ENCODE data around the gene C12orf57. TPM values are rescaled to one million over a fixed set of nuclear protein-coding genes. Genes with fewer than 3 reads are reported as not detected.

C12orf57 gene
- total RNA-seq, 2 experiments from 2014 or later, result 305 to 311 TPM

GRCh38 chr12:6968426-6968825, 24.6 kb downstream of the C12orf57 start:
- Mint-ChIP-seq H3K4me3 (peak overlapping the region; percentile 100), H3K36me3 (ENCODE audit: low read depth) (peaks cover 65% of the 10 kb centered on the region), H3K9me3 (no peaks in the 10 kb centered on the region), H3K27me3 (no peaks in the 10 kb centered on the region), H3K4me1 (ENCODE audit: low read depth) (peaks cover 53% of the 10 kb centered on the region), H3K27ac (peak overlapping the region; percentile 90)
- peaks cover 45% of the 10 kb centered on the region for H3K36me3 ChIP-seq (ENCODE audit: insufficient read depth, low read length)
- ATAC-seq (ENCODE audit: poor library complexity), result no peak
- H3K27me3 ChIP-seq (ENCODE audit: control insufficient read depth in 1 of 2, insufficient read depth in 2 of 2, low read length in 2 of 2), result no peaks in the 10 kb centered on the region
- ChIA-PET CTCF (interaction anchor here (0.9 to 2.9 kb wide), 7 partner anchors 19 to 141 kb away, joined by 3 to 16 read pairs (median 4); partner anchors contain the start of genes C12orf57, C1RL and RNU7-1), POLR2A (interaction anchor here (0.7 to 4.8 kb wide), 7 partner anchors 9 to 279 kb away, joined by 3 to 80 read pairs (median 3); partner anchors contain the start of genes C12orf57, RNU7-1 and ZNF384)
- intact Hi-C loops (cut with DNase I, micrococcal nuclease), result no loop called here
- peaks cover 56% of the 10 kb centered on the region for H3K4me1 ChIP-seq (ENCODE audit: insufficient read depth, low read length)
- peak overlapping the region in 1 of 2 donors; percentile 16 for H3K27ac ChIP-seq (ENCODE audit: low read depth in 1 of 2, low read length in 2 of 2)
- no peak overlapping the region for H3K4me3 ChIP-seq (ENCODE audit: low read length)
- DNase-seq, result no peak
- TF ChIP-seq CTCF (IDR thresholded peaks at IDR 0.05), result no peak
- H3K9me3 ChIP-seq (ENCODE audit: control insufficient read depth in 1 of 2, insufficient read depth in 1 of 2, low read length in 2 of 2), result no peaks in the 10 kb centered on the region

GRCh38 chr12:6970096-6970527, 26.3 kb downstream of the C12orf57 start:
- ATAC-seq (ENCODE audit: poor library complexity) (peak; percentile 8), DNase-seq (no peak)
- Histone ChIP-seq H3K27me3 (ENCODE audit: control insufficient read depth in 1 of 2, insufficient read depth in 2 of 2, low read length in 2 of 2) (no peaks in the 10 kb centered on the region), H3K9me3 (ENCODE audit: control insufficient read depth in 1 of 2, insufficient read depth in 1 of 2, low read length in 2 of 2) (no peaks in the 10 kb centered on the region), H3K27ac (ENCODE audit: low read depth in 1 of 2, low read length in 2 of 2) (peak overlapping the region; percentile 89 to 93), H3K4me1 (ENCODE audit: insufficient read depth, low read length) (peaks cover 41% of the 10 kb centered on the region), H3K4me3 (ENCODE audit: low read length) (peak overlapping the region; percentile 99), H3K36me3 (ENCODE audit: insufficient read depth, low read length) (peaks cover 60% of the 10 kb centered on the region)
- peaks cover 42% of the 10 kb centered on the region for H3K4me1 Mint-ChIP-seq (ENCODE audit: low read depth)
- peaks cover 74% of the 10 kb centered on the region for H3K36me3 Mint-ChIP-seq (ENCODE audit: low read depth)
- no peak for TF ChIP-seq CTCF (IDR thresholded peaks at IDR 0.05)
- ChIA-PET POLR2A (interaction anchor here (0.6 to 4.8 kb wide), 4 partner anchors 25 to 281 kb away, joined by 3 to 80 read pairs (median 14); partner anchors contain the start of genes C12orf57, RNU7-1 and ZNF384), CTCF (interaction anchor here (1.4 to 2.9 kb wide), 2 partner anchors 25 to 32 kb away, joined by 6 to 14 read pairs; no protein-coding TSS in a partner anchor)
- H3K4me3 Mint-ChIP-seq, result peak overlapping the region; percentile 100
- no peaks in the 10 kb centered on the region for H3K27me3 Mint-ChIP-seq
- H3K27ac Mint-ChIP-seq, result peak overlapping the region; percentile 90
- intact Hi-C loops (cut with DNase I, micrococcal nuclease), result loop anchor here (1.0 to 5.0 kb wide), 8 partner anchors 26 to 281 kb away; partner anchors contain the start of genes CDCA3 (in 2 of the 2), LPCAT3 (in 2 of the 2), USP5 (in 2 of the 2) and C12orf57 (in 1 of the 2)
- H3K9me3 Mint-ChIP-seq, result no peaks in the 10 kb centered on the region

- no peak for TF ChIP-seq CTCF (IDR thresholded peaks at IDR 0.05)
- POLR2A ChIA-PET, result interaction anchor here (1.0 to 1.6 kb wide), 2 partner anchors 30 to 44 kb away, joined by 3 to 5 read pairs; partner anchors contain the start of genes C12orf57, LPCAT3 and RNU7-1
- no peaks in the 10 kb centered on the region for H3K27me3 ChIP-seq (ENCODE audit: control insufficient read depth in 1 of 2, insufficient read depth in 2 of 2, low read length in 2 of 2)
- no peak overlapping the region for H3K4me3 ChIP-seq (ENCODE audit: low read length)
- no peaks in the 10 kb centered on the region for H3K9me3 ChIP-seq (ENCODE audit: control insufficient read depth in 1 of 2, insufficient read depth in 1 of 2, low read length in 2 of 2)
- H3K27me3 Mint-ChIP-seq, result no peaks in the 10 kb centered on the region
- CTCF ChIA-PET, result interaction anchor here (0.7 to 1.7 kb wide), 4 partner anchors 9 to 44 kb away, joined by 3 to 4 read pairs (median 4); partner anchors contain the start of gene LPCAT3
- H3K4me1 Mint-ChIP-seq (ENCODE audit: low read depth), result peaks cover 32% of the 10 kb centered on the region
- H3K4me3 Mint-ChIP-seq, result no peak overlapping the region
- ATAC-seq (ENCODE audit: poor library complexity) (no peak), DNase-seq (no peak)
- H3K36me3 ChIP-seq (ENCODE audit: insufficient read depth, low read length), result peaks cover 61% of the 10 kb centered on the region
- no peak overlapping the region for H3K27ac Mint-ChIP-seq
- H3K4me1 ChIP-seq (ENCODE audit: insufficient read depth, low read length), result peaks cover 28% of the 10 kb centered on the region
- H3K9me3 Mint-ChIP-seq, result no peaks in the 10 kb centered on the region
- no peak overlapping the region for H3K27ac ChIP-seq (ENCODE audit: low read depth in 1 of 2, low read length in 2 of 2)
- H3K36me3 Mint-ChIP-seq (ENCODE audit: low read depth), result peaks cover 76% of the 10 kb centered on the region
- intact Hi-C loops (cut with DNase I, micrococcal nuclease), result loop anchor here (5.0 kb wide), 2 partner anchors 37 to 122 kb away; partner anchors contain the start of genes CDCA3 (in 2 of the 2) and USP5 (in 2 of the 2)
These were observed 30.4 kb downstream of the C12orf57 start for GRCh38 chr12:6974180-6974579.

All from CD4-positive, alpha-beta T cell (primary cell).